HG02763 (cell line): ENCODE data around the gene CAMSAP2.
A peak's percentile ranks its signal among the peaks of the same experiment; 100 is the strongest.
"Not testable (repeated sequence)": the region's sequence is repeated elsewhere in the genome, so short reads cannot be mapped to it uniquely, and the experiment has no call there.

ENCODE experiments used
- ATAC-seq: cut with Tn5 transposase; IDR thresholded peaks from one replicate; pipeline ENCODE4 v1.9.1; 2021; ENCODE audit warnings: mild to moderate bottlenecking, moderate library complexity; ENCODE audit not compliant: unreplicated experiment

CAMSAP2 gene

GRCh38 chr1:200737647-200738291 lies 924 bp upstream of the CAMSAP2 start:
- ATAC-seq, result no peak

- ATAC-seq, result peak; percentile 48
These were observed 407 bp downstream of the CAMSAP2 start for GRCh38 chr1:200738949-200739651.

- ATAC-seq, result peak; percentile 12
These were observed 1.2 kb downstream of the CAMSAP2 start for GRCh38 chr1:200739702-200740570.

GRCh38 chr1:200740571-200741208 lies 2.0 kb downstream of the CAMSAP2 start:
- no peak for ATAC-seq

GRCh38 chr1:200741551-200742207 lies 3.0 kb downstream of the CAMSAP2 start:
- ATAC-seq, result no peak

- no peak for ATAC-seq
These were observed 5.5 kb downstream of the CAMSAP2 start for GRCh38 chr1:200744143-200744542.

GRCh38 chr1:200749090-200749489 lies 10.4 kb downstream of the CAMSAP2 start:
- no peak for ATAC-seq

DNA sequence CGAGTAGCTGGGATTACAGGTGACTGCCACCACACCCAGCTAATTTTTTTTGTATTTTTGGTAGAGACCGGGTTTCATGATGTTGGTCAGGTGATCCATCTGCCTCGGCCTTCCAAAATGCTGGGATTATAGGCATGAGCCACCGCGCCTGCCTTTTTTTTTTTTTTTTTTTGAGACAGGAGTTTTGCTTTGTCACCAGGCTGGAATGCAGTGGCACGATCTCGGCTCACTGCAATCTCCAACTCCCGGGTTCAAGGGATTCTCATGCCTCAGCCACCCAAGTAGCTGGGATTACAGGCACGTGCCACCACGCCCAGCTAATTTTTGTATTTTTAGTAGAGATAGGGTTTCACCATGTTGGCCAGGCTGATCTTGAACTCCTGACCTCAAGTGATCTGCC lies 12.1 kb downstream of the CAMSAP2 start:
- not testable (repeated sequence) for ATAC-seq

DNA sequence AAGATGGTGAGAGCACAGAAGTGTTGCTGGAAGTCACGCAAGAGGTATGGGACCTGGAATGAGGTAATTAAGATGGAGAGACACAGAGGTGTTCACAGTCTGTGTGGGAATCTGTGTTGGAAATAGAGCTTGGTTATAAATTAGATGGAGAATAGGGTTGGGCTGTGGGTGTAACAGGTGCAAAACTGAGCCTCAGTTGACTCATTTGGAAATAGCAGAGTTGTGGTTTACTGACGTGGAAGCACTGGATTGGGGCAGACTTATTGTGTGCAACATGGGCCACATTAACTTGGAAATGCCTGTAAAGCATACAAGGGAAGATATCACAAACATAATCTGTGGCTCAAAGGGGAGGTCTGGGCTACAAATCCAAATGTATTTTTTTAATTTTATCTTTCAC lies 13.0 kb downstream of the CAMSAP2 start:
- ATAC-seq, result no peak

DNA sequence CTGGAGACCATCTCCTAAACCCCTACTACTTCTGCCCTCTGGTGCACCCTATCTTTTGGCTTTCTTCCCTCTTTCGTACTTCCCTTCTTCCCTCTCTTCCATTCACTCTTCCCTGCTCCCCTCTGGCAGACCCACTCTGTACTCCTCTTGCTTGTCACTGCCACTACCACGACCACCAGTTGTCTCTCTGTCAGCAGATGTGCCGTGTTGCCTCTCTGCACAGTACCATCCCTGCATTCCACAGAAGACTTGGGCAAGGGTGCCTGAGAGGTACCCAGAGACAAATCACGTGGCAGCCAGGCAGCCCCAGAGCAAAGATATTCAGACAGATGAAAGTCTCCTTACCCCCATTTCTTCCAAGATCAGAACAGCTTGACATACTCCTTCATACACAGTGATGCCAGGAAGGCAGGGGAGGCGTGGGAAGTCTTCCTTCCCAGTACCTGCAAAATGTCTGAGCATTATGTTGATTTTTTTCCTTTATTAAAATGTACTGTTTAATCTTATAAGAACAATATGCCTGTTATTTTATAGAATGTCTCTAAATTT lies 15.0 kb downstream of the CAMSAP2 start:
- no peak for ATAC-seq

DNA sequence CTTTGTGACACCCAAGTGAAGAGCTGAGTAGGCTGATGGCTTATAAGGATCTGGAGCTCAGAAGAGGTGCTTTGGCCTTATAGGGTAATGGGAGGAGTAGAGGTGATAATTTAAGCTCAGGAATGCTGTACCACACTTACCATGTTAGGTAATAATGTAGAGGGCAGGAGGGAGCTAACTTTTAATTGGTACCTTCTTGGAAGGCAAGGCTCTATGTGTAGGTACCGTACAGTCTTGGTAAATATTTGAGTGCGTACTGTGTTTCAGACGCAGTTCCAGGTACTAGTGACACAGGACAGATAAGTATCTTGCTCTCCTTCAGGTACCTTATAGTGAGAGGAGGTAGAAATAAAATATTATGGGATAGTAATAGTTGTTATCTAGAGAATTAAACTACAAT lies 16.8 kb downstream of the CAMSAP2 start:
- no peak for ATAC-seq

GRCh38 chr1:200762089-200762488 lies 23.4 kb downstream of the CAMSAP2 start:
- ATAC-seq, result no peak

- no peak for ATAC-seq
These were observed 28.6 kb downstream of the CAMSAP2 start for GRCh38 chr1:200767321-200767720.

- no peak for ATAC-seq
These were observed 33.2 kb downstream of the CAMSAP2 start for GRCh38 chr1:200771625-200772555.

- no peak for ATAC-seq
These were observed 35.6 kb downstream of the CAMSAP2 start for GRCh38 chr1:200774311-200774710.

- ATAC-seq, result no peak
These were observed 36.2 kb downstream of the CAMSAP2 start for GRCh38 chr1:200774735-200775444.

DNA sequence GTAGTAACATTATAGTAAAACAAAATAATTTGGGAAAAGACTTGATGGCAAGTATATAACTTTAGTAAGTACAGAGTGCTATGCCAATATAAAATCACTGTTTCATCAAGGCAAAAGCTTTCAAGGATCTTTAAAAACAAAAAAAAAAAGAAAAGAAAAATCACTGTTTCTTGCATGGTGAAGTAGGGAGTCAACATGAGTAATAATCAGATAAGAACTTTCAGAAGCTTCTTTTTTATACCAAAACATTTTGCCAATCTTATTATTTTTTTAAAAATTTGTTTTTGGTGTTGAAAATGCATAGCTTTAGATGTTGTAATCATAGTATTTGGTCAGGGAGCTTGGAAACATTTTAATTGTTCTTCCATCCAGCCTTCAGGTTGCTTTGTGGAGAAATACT lies 37.2 kb downstream of the CAMSAP2 start:
- no peak for ATAC-seq

DNA sequence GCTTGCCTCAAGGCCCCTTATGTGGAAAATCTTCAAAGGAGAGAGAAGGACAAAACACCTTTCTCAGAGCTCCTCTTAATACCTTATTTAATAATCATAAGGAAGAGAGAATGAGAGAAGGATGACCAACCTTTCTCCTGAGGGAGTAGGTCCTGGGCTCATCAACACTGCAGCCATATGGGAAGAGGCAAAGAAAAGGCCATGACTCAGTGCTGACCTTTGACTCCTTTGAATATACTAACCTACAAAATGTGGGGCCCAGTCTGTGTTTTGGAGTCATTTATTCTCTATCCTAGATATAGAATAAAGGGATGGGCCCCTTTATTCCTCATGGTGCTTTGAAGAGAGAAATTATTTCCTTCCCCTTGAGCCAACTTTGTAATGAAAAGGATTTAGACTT lies 38.3 kb downstream of the CAMSAP2 start:
- no peak for ATAC-seq

DNA sequence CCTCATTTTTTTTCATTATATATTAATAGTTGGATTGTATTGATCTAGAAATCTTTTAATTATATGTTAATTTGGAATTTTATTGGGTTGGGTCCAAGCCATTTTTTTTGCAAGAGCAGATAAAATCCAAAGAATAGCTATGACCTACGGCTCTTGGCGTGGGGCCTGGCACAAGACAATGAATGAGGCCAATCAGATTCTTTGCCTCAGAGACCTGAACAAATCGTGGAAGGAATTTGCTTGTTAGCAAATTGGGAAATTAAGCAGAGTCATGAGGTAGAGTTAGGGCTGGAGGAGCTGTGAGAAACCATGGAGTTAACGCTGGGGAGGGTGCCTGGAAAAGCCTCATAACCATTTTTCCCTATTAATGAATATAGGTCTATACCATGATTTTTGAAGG lies 40.1 kb downstream of the CAMSAP2 start:
- no peak for ATAC-seq
